Epithelial cell of proximal tubule (primary cell): ENCODE data around the gene EMX2. TPM values are rescaled to one million over a fixed set of nuclear protein-coding genes. Genes with fewer than 3 reads are reported as not detected.
"Not testable (repeated sequence)": the region's sequence is repeated elsewhere in the genome, so short reads cannot be mapped to it uniquely, and the experiment has no call there.

ENCODE experiments used
- DNase-seq: peaks from one replicate; pipeline ENCODE4 v3.0.0-alpha.2; 2011; ENCODE audit warnings: low read depth
- H3K4me3 ChIP-seq: 2 replicates; pipeline ENCODE4 v1.5.1; 2011; ENCODE audit warnings: low read depth, mild to moderate bottlenecking, low read length
- total RNA-seq: library from RNA; depleted of rRNA; stranded (reverse); fragments of >200 nt; gene quantifications from 2 replicates; pipeline ENCODE4 v1.2.3, GENCODE V29; 2015
- TF ChIP-seq, protein P1 (sequence below): conservative IDR thresholded peaks from 2 replicates; pipeline ENCODE4 v1.5.1; 2012; ENCODE audit warnings: low read depth, mild to moderate bottlenecking, low read length

Gene EMX2
- total RNA-seq, 1 donor from 2014 or later, result 10.7 TPM

DNA sequence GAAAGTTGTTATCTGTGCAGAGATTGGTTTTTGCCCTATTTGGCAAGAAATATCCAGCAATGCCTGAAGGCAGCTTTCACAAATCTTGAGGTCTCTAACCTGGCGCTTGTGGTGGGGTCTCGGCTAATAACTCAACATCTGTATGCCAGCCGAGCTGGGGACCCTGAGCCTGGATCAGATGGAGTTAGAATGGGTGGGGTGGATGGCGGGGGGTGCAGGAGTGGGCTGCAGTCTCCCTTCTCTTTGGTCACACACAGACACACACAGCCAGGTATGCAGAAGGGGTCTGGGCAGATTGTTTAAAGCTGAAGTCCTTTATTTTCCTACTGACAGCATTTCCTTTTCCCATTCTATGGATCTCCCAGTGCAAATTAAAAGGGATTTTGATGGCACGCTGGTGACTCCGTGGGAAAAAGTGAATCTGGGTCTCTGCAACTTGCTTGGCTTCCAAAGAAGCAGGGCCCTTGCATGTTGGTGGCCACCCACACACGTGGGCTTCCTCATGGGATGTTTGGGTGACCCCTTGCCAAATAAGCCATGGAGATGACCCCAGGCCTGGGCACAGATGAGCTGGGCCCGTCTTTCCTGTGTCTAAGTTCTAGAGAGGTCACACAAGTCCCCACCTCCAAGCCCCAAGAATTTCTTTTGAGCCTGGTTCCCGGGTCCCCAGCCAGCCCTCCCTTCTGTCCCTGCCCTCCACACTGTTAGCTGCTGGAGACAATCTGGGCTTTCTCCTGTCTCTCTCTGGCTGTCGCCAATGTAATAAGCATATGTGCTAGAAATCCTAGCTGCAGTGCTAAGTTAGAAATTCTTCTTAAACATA is 39.9 kb upstream of the EMX2 start:
- H3K4me3 ChIP-seq, result no peak overlapping the region
- TF ChIP-seq, protein P1, sequence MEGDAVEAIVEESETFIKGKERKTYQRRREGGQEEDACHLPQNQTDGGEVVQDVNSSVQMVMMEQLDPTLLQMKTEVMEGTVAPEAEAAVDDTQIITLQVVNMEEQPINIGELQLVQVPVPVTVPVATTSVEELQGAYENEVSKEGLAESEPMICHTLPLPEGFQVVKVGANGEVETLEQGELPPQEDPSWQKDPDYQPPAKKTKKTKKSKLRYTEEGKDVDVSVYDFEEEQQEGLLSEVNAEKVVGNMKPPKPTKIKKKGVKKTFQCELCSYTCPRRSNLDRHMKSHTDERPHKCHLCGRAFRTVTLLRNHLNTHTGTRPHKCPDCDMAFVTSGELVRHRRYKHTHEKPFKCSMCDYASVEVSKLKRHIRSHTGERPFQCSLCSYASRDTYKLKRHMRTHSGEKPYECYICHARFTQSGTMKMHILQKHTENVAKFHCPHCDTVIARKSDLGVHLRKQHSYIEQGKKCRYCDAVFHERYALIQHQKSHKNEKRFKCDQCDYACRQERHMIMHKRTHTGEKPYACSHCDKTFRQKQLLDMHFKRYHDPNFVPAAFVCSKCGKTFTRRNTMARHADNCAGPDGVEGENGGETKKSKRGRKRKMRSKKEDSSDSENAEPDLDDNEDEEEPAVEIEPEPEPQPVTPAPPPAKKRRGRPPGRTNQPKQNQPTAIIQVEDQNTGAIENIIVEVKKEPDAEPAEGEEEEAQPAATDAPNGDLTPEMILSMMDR, result no peak

DNA sequence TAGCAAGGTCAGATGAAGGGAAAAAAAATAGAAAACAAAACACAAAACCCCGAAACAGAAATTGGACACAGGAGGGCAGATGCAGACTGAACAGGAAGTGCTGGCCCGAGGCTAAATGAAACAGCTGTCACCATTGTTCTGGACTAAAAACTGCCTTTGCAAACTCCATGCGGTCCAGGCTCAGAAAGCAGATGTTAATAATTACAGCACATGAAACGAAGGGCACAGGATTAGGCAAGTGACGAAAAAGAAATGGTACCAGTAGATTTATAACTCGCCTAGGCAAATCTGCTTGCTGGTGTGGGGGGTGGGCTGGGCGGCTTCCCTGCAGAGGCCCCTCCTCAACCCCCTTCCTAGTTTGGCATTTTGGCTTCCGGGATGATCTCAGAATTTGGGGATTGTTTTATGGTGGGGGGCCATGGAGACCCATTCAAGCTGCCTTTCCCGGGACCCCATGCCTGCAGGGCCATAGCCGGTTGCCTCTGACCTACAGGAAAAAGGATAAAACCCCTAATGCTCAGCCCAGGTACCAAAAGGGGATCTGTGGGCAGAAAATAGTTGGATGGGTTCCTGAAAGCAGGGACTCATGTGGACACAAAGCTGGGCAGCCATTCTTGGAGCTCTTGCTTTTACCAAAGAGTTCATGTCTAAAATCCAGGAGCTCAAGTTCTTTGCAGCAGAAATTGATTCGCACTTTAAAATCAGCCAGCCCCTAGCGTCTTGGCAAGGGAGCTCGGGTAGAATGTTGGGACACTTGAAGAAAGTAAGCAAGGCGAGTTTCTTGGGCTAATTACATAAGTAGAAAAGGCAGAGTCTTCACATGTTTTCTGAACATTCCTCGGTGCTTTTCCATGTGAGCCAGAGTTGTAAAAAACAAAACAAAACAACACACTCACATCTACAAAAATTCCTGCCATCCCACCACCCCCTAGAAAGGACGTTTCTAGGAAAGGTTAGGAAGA is 39.0 kb upstream of the EMX2 start:
- TF ChIP-seq, protein P1, result no peak
- H3K4me3 ChIP-seq, result no peak overlapping the region
- DNase-seq, result no peak

More for the DNA sequence above, 39.9 kb upstream of the EMX2 start:
- DNase-seq, result no peak

DNA sequence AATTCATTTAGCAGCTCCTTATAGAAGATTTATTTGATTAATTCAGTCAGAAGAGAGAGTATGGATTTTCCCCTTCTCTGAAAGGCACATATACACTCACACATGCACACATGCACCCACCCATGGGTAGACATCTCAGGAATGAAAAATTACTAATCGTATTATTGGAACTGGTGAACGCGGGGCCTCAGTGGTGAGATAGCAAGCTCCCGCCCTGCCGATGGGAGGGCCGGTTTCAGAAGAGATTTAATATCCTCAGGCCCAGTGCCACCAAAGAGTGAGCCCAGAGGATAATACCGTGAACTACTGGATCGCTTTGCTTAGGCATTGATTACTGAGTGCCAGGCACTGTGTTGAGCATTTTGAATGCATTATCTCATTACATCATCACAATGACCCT is 38.0 kb upstream of the EMX2 start:
- no peak for DNase-seq
- H3K4me3 ChIP-seq, result no peak overlapping the region
- TF ChIP-seq, protein P1, result no peak

DNA sequence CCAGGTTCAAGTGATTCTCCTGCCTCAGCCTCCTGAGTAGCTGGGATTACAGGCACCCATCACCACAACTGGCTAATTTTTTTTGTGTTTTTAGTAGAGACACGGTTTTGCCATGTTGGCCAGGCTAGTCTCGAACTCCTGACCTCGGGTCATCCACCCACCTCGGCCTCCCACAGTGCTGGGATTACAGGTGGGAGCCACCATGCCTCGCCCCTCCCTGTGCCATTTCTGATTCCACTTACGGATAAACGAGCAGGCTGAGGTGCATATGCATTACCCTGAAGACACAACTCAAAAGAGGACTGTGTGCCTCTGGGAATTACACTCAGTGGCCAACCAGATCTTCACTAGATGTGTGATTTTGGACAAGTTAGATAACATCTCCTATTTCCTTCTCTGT is 35.5 kb upstream of the EMX2 start:
- DNase-seq, H3K4me3 ChIP-seq: not testable (repeated sequence)

DNA sequence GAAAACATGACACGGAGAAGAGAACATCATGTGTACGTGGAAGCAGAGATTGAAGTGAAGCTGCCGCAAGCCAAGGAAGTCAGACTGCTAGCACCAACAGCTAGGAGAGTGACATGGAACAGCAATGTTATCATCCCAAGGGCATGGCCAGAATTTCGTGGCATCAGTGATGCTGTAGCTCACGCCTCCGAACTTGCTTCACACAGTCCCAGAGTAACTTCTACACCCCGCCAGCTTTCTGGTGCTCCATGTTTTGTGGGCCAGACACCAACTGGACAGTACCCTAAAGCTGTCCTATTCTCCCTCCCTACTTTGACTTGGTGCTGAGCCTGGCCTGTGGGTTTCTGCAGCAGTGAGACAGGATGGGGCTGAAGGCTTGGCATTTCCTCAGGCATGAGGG is 33.0 kb upstream of the EMX2 start:
- TF ChIP-seq, protein P1, result no peak
- no peak overlapping the region for H3K4me3 ChIP-seq
- DNase-seq, result no peak

DNA sequence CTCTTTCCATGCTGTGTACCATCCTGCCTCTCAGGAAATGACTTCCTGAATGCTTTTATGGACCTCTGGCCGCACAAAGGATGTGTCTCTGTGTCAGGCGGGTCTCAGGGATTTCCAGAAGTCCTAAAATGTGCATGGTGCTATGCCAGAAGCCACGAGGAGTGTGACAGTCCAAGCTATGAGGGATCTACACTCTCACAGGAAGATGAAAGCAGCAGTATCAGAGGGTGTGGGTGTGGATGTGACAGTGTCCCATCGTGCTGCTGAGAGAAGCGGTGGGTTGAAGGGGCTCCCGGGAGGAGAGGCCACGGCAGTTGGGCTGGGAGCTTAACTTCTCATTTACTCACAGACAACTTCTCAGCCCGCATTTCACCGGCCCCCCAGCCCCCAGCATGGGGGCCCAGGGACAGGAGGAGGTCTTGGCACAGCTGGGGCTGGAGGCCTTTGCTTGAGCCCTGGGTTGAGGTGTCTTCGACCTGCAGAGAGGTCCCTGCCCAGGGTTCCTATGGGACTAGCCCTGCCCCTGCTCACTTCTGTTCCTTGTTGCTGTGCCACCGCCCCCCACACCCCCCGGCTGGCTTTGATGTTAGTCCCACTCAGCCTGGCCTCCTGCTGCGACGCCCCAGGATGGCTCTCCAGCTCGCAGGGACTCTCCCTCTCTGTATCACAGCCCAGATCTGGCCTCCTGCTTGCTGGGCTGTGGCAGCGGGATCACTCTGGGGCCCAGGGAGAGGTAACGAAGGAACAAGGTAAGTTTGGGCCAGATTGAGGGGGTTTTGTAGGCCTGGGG is 30.8 kb upstream of the EMX2 start:
- no peak overlapping the region for H3K4me3 ChIP-seq
- TF ChIP-seq, protein P1, result no peak
- no peak for DNase-seq
